Stomach (tissue), 4 donors: ENCODE data around the gene SNX20.

Source experiments
- CTCF ChIP-seq, 7 experiments: fragments of 450-650 bp in 4 of 7; fragments of 200-600 bp in 3 of 7; sonication (generic) in 3 of 7; IDR thresholded peaks; one replicate each; pipeline ENCODE4 v1.5.1; 2016 to 2019; ENCODE audit warnings: antibody characterized with exemption in 7 of 7, control low read depth in 2 of 7, mild to moderate bottlenecking in 1 of 7
- EP300 ChIP-seq: sonication (generic); formaldehyde crosslinking; IDR thresholded peaks from one replicate; pipeline ENCODE4 v1.6.1; 2017; ENCODE audit warnings: antibody characterized with exemption
- POLR2A ChIP-seq, 4 donors: fragments of 450-650 bp; IDR thresholded peaks; one replicate each; pipeline ENCODE4 v1.6.1; 2016; ENCODE audit warnings: antibody characterized with exemption in 4 of 4, control low read depth in 2 of 4, mild to moderate bottlenecking in 1 of 4, moderate library complexity in 1 of 4
- POLR2AphosphoS5 ChIP-seq, 3 donors: sonication (generic); formaldehyde crosslinking; IDR thresholded peaks; one replicate each; pipeline ENCODE4 v1.6.1; 2016; ENCODE audit warnings: antibody characterized with exemption in 3 of 3

GRCh38 chr16:50640919-50641817 lies 39.9 kb downstream of the SNX20 start:
- TF ChIP-seq POLR2A (IDR thresholded peaks at IDR 0.05) = no peak
- no peak for TF ChIP-seq POLR2AphosphoS5 (IDR thresholded peaks at IDR 0.05)
- TF ChIP-seq CTCF (IDR thresholded peaks at IDR 0.05) = no peak
- TF ChIP-seq EP300 = no peak
